ENCODE data around the gene C10orf90.
A peak's percentile ranks its signal among the peaks of the same experiment; 100 is the strongest.

Gene C10orf90

DNA sequence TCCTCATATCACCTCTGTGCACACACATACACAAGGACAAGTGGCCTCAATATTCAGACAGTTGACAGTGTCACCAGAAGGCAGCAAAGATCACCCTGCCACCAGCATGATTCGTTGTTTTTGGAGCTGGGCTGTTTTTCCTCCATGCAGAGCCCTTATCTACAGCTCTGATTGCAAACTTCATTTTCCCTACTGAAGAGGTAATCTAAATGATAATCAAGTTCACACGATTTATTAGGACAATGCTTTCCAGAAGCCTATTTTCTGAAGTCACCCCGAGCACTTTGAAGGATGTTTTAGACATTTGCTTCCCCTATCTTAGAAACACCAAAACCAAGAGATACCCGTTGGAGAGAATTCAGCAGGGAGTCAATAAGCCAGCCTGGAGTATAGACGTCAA, 236.3 kb downstream of the C10orf90 start:
- no peak overlapping the region for H3K27ac Mint-ChIP-seq
- H3K9me3 Mint-ChIP-seq, result peaks cover 3 to 4% of the 10 kb centered on the region in 2 donors
- no peaks in the 10 kb centered on the region for H3K36me3 Mint-ChIP-seq
- ATAC-seq (replicated peaks) (no peak), DNase-seq (no peak)
- peaks cover 12 to 13% of the 10 kb centered on the region in 2 donors for H3K27me3 Mint-ChIP-seq
- no peak overlapping the region for H3K4me3 Mint-ChIP-seq
- H3K4me1 Mint-ChIP-seq, result peaks cover 0 to 4% of the 10 kb centered on the region in 2 donors

- Mint-ChIP-seq H3K4me1 (peaks cover 0 to 4% of the 10 kb centered on the region in 2 donors), H3K27ac (no peak overlapping the region), H3K4me3 (no peak overlapping the region), H3K27me3 (peaks cover 6% of the 10 kb centered on the region in 2 donors), H3K9me3 (peaks cover 0 to 3% of the 10 kb centered on the region in 2 donors), H3K36me3 (no peaks in the 10 kb centered on the region)
- DNase-seq (no peak), ATAC-seq (replicated peaks) (no peak)
Observed at GRCh38 chr10:126433351-126433750, 237.1 kb downstream of the C10orf90 start.

DNA sequence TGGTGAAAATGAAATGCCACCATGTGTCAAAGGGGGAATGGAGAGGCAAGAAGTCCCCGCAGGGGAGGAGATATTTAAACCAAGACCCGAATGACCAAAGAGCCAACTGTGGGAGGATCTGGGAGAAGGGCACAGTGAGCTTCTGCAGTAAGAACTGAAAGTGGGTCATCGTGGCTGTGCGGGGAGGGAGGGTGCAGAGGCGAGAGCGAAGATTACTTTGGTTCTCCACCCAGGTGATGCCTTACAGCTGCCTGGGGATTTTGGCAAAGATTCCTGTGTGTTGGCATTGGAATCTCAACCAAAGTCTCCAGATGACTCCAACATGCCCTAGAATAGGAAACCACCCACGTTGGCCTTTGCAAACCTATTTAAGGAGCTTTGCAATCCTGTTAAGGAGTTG, 238.0 kb downstream of the C10orf90 start:
- Mint-ChIP-seq H3K36me3 (no peaks in the 10 kb centered on the region), H3K4me3 (no peak overlapping the region), H3K4me1 (peaks cover 0 to 4% of the 10 kb centered on the region in 2 donors), H3K27ac (no peak overlapping the region), H3K27me3 (peaks cover 6% of the 10 kb centered on the region in 2 donors), H3K9me3 (peaks cover 0 to 3% of the 10 kb centered on the region in 2 donors)
- ATAC-seq (replicated peaks) (no peak), DNase-seq (no peak)

DNA sequence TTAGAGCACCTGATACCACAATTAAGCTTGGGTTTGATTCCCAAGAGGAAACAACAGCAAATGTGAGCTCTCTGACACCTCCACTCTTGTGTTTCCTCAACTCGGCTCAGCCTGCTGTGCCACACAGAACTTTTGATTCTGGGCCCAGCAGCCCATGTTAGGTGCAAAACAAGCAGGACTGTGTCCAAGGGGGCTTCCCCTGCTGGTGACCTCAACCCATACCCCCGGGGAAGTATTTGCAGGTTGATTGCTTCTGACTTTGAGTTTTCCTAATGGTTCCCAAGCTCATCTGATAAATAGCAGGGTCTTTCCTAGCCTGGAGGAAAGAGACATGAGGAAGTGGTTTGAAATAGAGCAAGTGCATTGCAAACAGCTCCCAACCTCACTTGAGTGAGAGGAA, 238.7 kb downstream of the C10orf90 start:
- H3K4me3 Mint-ChIP-seq, result no peak overlapping the region
- H3K4me1 Mint-ChIP-seq, result peaks cover 0 to 4% of the 10 kb centered on the region in 2 donors
- H3K27ac Mint-ChIP-seq, result peak overlapping the region; percentile 42
- ATAC-seq (replicated peaks), result no peak
- peaks cover 2 to 5% of the 10 kb centered on the region in 2 donors for H3K27me3 Mint-ChIP-seq
- no peak for DNase-seq
- no peaks in the 10 kb centered on the region for H3K36me3 Mint-ChIP-seq
- H3K9me3 Mint-ChIP-seq, result peaks cover 0 to 5% of the 10 kb centered on the region in 2 donors

- H3K9me3 Mint-ChIP-seq, result peaks cover 0 to 6% of the 10 kb centered on the region in 2 donors
- H3K36me3 Mint-ChIP-seq, result no peaks in the 10 kb centered on the region
- peaks cover 0 to 4% of the 10 kb centered on the region in 2 donors for H3K4me1 Mint-ChIP-seq
Observed at GRCh38 chr10:126430512-126430911, 240.0 kb downstream of the C10orf90 start.

GRCh38 chr10:126429275-126429674, 241.2 kb downstream of the C10orf90 start:
- Mint-ChIP-seq H3K9me3 (peaks cover 3 to 7% of the 10 kb centered on the region in 2 donors), H3K4me3 (no peak overlapping the region), H3K4me1 (peaks cover 0 to 4% of the 10 kb centered on the region in 2 donors), H3K36me3 (no peaks in the 10 kb centered on the region), H3K27ac (no peak overlapping the region), H3K27me3 (peaks cover 0 to 4% of the 10 kb centered on the region in 2 donors)
- ATAC-seq (replicated peaks) (no peak), DNase-seq (no peak)

More at GRCh38 chr10:126430512-126430911, 240.0 kb downstream of the C10orf90 start:
- DNase-seq, result no peak
- H3K27ac Mint-ChIP-seq, result no peak overlapping the region
- H3K27me3 Mint-ChIP-seq, result peaks cover 0 to 4% of the 10 kb centered on the region in 2 donors
- ATAC-seq (replicated peaks), result no peak
- no peak overlapping the region for H3K4me3 Mint-ChIP-seq

DNA sequence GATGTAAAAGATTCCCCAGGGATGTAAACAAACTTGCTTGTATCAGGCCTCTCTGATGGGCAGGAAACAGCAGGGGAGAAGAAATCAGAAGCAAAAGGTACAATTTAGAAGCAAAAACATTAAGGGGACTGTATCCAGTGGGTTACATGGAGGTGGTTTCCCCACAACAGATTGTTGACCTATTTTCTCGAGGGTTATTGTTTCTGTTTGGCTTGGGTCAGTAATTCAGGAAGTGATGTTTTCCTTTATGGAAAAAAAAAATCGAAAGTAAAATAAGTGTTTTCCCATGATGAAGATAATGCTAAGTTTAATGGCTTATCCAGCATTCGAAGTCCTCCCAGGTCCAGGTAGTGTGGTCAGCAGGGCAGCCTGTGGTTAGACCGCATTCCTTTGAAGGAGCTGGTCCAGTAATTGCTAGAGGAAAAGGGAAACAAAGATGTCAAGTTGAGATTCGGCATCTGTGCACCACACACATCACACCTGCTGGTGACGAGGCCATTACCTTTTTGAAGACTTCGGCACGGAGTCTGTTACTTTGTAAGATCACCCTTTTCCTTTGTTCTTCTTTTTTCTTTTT, 244.9 kb downstream of the C10orf90 start:
- H3K36me3 Mint-ChIP-seq, result no peaks in the 10 kb centered on the region

DNA sequence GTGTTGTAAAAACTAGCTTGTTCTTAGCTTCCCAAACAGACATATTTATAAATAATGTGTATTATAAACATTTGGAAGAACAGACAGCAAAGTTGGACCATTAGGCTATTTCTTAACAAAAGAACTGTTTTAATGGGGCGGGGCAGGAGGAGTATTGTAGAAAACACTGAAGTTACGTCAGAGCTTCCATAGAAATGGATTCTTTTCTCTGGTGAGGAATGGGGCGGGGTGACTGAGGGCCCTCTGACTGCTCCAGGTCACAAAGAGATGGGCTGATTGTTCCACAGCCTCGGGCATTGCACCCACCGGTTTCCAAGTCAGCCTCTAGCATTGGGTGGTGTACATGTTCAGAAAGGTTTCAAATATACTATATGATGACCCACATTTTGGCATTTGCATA, 245.5 kb downstream of the C10orf90 start:
- no peaks in the 10 kb centered on the region for H3K36me3 Mint-ChIP-seq
- H3K9me3 Mint-ChIP-seq, result peaks cover 12 to 15% of the 10 kb centered on the region in 2 donors
- H3K4me1 Mint-ChIP-seq, result no peaks in the 10 kb centered on the region
- ATAC-seq (replicated peaks) (no peak), DNase-seq (no peak)
- peaks cover 4 to 10% of the 10 kb centered on the region in 2 donors for H3K27me3 Mint-ChIP-seq
- H3K27ac Mint-ChIP-seq, result no peak overlapping the region
- H3K4me3 Mint-ChIP-seq, result no peak overlapping the region

More for the DNA sequence above, 244.9 kb downstream of the C10orf90 start:
- Mint-ChIP-seq H3K27ac (no peak overlapping the region), H3K4me3 (no peak overlapping the region), H3K4me1 (no peaks in the 10 kb centered on the region), H3K27me3 (peaks cover 4 to 10% of the 10 kb centered on the region in 2 donors), H3K9me3 (peaks cover 12 to 15% of the 10 kb centered on the region in 2 donors)
- no peak for ATAC-seq (replicated peaks)
- no peak for DNase-seq

GRCh38 chr10:126423732-126424491, 246.6 kb downstream of the C10orf90 start:
- Mint-ChIP-seq H3K27me3 (peaks cover 4 to 10% of the 10 kb centered on the region in 2 donors), H3K4me1 (no peaks in the 10 kb centered on the region), H3K9me3 (peaks cover 18 to 22% of the 10 kb centered on the region in 2 donors), H3K27ac (no peak overlapping the region), H3K36me3 (no peaks in the 10 kb centered on the region), H3K4me3 (no peak overlapping the region)
- ATAC-seq (replicated peaks) (no peak), DNase-seq (no peak)

DNA sequence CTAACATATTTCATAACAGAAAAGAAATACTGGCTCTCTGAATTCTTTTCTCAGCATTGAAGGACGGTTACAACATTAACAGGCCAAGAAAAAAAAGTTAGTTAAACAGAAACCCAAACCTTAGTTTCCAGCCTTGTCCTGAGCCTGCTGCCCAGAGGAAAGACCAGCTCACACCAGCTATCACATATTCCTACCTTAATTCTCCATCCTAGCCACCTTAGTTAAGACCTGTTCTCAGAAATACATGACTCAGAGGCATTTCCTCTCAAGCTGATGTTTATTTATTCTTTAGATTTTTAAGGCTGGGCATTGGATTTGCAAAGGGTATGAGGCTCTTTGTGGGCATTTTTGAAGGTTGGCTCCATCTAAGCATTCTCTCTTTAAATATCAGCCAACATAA, 247.9 kb downstream of the C10orf90 start:
- Mint-ChIP-seq H3K27me3 (peaks cover 4 to 10% of the 10 kb centered on the region in 2 donors), H3K4me3 (no peak overlapping the region), H3K4me1 (no peaks in the 10 kb centered on the region), H3K36me3 (no peaks in the 10 kb centered on the region), H3K27ac (no peak overlapping the region), H3K9me3 (peaks cover 21 to 24% of the 10 kb centered on the region in 2 donors)
- DNase-seq (no peak), ATAC-seq (replicated peaks) (no peak)

GRCh38 chr10:126421756-126422256, 248.7 kb downstream of the C10orf90 start:
- H3K4me3 Mint-ChIP-seq, result no peak overlapping the region
- H3K36me3 Mint-ChIP-seq, result no peaks in the 10 kb centered on the region
- no peak overlapping the region for H3K27ac Mint-ChIP-seq
- ATAC-seq (replicated peaks), result no peak
- peaks cover 19 to 24% of the 10 kb centered on the region in 2 donors for H3K9me3 Mint-ChIP-seq
- H3K4me1 Mint-ChIP-seq, result no peaks in the 10 kb centered on the region
- no peak for DNase-seq
- peaks cover 0 to 10% of the 10 kb centered on the region in 2 donors for H3K27me3 Mint-ChIP-seq

DNA sequence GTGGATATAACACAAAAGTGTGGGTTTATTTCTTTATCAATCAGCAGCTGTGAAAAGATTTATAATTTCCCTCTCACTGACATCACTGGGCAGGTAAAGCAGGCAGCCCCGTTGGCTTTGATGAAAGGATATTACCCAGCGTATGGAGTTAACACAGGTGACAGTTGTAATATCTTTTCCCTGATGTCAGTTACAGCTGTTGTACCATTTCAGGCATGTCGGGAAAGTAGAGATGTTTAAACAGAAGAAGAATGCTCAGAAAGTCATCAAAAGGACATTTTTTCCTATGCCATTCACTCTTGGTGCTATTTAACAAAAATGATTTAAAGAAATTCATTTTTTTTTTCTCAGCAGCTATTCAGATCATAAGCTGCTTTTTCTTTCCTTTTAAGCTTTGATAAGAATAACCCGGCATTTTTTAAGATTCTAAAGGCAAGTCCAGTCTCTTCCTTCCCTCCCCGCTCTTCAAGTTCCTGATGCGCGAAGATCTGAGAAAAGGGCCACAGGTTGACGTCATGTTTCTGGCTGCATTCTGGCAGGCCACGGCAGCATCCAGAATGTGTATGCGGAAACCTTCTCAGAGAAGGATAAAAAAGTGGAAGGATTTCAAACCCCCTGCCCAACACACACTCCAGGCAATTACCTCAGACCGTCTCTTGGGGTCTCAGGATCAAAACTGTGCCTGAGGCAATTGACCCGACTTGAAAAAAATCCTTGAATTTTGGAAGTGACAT, 249.8 kb downstream of the C10orf90 start:
- Mint-ChIP-seq H3K36me3 (no peaks in the 10 kb centered on the region), H3K9me3 (peaks cover 22 to 24% of the 10 kb centered on the region in 2 donors), H3K27ac (no peak overlapping the region), H3K4me1 (no peaks in the 10 kb centered on the region), H3K27me3 (peaks cover 0 to 10% of the 10 kb centered on the region in 2 donors), H3K4me3 (no peak overlapping the region)
- no peak for ATAC-seq (replicated peaks)
- no peak for DNase-seq

DNA sequence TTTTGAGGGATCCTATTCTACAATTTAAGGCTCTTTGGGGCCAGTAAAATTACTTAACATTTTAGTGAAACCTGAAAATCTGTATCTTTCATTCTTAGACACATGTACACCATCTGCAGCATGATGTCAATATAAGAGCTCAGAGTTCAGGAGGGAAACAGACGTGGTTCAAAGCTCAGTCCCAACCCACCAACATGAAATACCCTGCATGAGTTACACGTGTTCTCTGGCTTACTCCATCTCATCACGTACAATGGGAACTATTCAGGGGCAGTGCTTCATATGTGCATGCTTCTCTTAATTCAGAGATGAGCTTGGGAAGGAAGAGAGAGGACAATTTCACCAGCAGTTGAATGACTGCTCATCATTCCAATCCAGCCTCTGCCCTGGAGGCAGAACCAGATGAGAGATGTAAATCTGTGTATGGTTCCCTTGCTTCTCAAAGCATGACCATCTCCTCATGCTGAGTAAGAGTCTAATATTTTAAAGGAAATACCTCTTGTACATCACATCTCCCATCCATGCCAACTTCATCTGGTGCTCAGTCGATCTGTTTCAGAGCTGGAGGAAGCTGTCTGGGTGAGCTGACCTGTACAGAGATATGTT, 253.2 kb downstream of the C10orf90 start:
- no peak overlapping the region for H3K4me3 Mint-ChIP-seq
- DNase-seq (no peak), ATAC-seq (replicated peaks) (no peak)
- H3K27me3 Mint-ChIP-seq, result peaks cover 0 to 10% of the 10 kb centered on the region in 2 donors
- no peaks in the 10 kb centered on the region for H3K4me1 Mint-ChIP-seq
- H3K27ac Mint-ChIP-seq, result no peak overlapping the region
- H3K36me3 Mint-ChIP-seq, result no peaks in the 10 kb centered on the region
- peaks cover 8 to 13% of the 10 kb centered on the region in 2 donors for H3K9me3 Mint-ChIP-seq

DNA sequence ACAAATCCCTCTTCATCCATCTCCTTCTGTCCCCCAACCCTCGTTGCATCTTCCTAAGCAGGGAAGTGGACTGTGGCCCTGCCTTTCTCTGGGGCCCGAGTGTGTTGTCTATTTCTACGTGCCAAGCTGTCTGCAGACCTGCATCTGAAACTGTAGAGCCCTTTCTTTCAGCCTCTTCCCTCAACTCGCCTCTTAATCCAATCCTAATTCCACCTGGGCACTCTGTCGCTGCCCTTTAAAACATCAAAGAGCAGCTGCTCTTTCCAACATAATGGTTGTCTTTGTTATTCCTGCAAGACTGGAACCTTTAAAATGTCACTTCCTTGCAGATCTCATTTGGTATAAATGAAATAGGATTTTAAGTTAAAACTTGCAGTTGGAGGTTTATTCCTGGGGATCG, 260.7 kb downstream of the C10orf90 start:
- Mint-ChIP-seq H3K36me3 (no peaks in the 10 kb centered on the region), H3K9me3 (no peaks in the 10 kb centered on the region), H3K27me3 (peaks cover 0 to 12% of the 10 kb centered on the region in 2 donors), H3K27ac (no peak overlapping the region), H3K4me3 (no peak overlapping the region), H3K4me1 (peaks cover 0 to 11% of the 10 kb centered on the region in 2 donors)
- DNase-seq (no peak), ATAC-seq (replicated peaks) (no peak)
